ENCODE data around the gene SHISAL2B.

GRCh38 chr5:64670277-64670676, 20.0 kb upstream of the SHISAL2B start:
- TF ChIP-seq POLR2A (IDR thresholded peaks at IDR 0.05) (no peak), CTCF (IDR thresholded peaks at IDR 0.05) (no peak)

Data from right lobe of liver (tissue), 4 donors.